Nephron progenitor cell (in vitro differentiated cells): Measurements from ENCODE around the gene PPCDC.
"Not testable (repeated sequence)": the region's sequence is repeated elsewhere in the genome, so short reads cannot be mapped to it uniquely, and the experiment has no call there.

Experiments
- DNase-seq: peaks from one replicate; pipeline ENCODE4 v3.0.0; 2021
- H3K27ac Mint-ChIP-seq: 2 replicates; pipeline ENCODE4 v1.8.0; 2021; ENCODE audit warnings: mild to moderate bottlenecking, moderate library complexity, mixed read lengths
- H3K27me3 Mint-ChIP-seq: 2 replicates; pipeline ENCODE4 v1.8.0; 2021; ENCODE audit warnings: mild to moderate bottlenecking, low read depth, mixed read lengths; ENCODE audit not compliant: poor library complexity
- H3K36me3 Mint-ChIP-seq: 2 replicates; pipeline ENCODE4 v1.8.0; 2021; ENCODE audit warnings: low read depth, mixed read lengths
- H3K4me1 Mint-ChIP-seq: 2 replicates; pipeline ENCODE4 v1.8.0; 2021; ENCODE audit warnings: mixed read lengths
- H3K4me3 Mint-ChIP-seq: 2 replicates; pipeline ENCODE4 v1.8.0; 2021; ENCODE audit warnings: mild to moderate bottlenecking, moderate library complexity, mixed read lengths
- H3K9me3 Mint-ChIP-seq: 2 replicates; pipeline ENCODE4 v1.8.0; 2021; ENCODE audit warnings: mild to moderate bottlenecking, moderate library complexity, mixed read lengths
- TF ChIP-seq, protein P1 (sequence below): fragments of 200-600 bp; sonication (generic); IDR thresholded peaks from 2 replicates; pipeline ENCODE4 v1.5.0; 2021; ENCODE audit warnings: antibody characterized with exemption

PPCDC gene

DNA sequence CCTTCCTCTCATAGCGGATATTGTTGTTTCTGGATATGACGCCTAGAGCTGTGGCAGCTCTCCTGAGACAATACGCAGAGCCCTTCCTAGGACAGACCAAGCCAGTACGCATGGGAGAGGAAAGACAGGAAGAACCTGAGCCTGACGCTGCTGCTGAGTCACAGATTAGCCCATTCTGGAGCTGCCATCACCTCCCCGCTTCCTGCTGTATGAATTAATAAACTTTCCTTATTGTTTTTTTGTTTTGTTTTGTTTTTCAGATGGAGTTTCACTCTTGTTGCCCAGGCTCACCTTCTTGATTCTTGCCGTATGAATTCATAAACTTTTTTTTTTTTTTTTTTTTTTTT lies 67.0 kb downstream of the PPCDC start:
- H3K27me3 Mint-ChIP-seq: peaks cover 15% of the 10 kb centered on the region
- H3K4me3 Mint-ChIP-seq: no peak overlapping the region
- peaks cover 8% of the 10 kb centered on the region for H3K36me3 Mint-ChIP-seq
- H3K4me1 Mint-ChIP-seq: peaks cover 8% of the 10 kb centered on the region
- no peak for DNase-seq
- TF ChIP-seq, protein P1, sequence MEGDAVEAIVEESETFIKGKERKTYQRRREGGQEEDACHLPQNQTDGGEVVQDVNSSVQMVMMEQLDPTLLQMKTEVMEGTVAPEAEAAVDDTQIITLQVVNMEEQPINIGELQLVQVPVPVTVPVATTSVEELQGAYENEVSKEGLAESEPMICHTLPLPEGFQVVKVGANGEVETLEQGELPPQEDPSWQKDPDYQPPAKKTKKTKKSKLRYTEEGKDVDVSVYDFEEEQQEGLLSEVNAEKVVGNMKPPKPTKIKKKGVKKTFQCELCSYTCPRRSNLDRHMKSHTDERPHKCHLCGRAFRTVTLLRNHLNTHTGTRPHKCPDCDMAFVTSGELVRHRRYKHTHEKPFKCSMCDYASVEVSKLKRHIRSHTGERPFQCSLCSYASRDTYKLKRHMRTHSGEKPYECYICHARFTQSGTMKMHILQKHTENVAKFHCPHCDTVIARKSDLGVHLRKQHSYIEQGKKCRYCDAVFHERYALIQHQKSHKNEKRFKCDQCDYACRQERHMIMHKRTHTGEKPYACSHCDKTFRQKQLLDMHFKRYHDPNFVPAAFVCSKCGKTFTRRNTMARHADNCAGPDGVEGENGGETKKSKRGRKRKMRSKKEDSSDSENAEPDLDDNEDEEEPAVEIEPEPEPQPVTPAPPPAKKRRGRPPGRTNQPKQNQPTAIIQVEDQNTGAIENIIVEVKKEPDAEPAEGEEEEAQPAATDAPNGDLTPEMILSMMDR: no peak
- H3K27ac Mint-ChIP-seq: peak overlapping the region; percentile 61
- peaks cover 19% of the 10 kb centered on the region for H3K9me3 Mint-ChIP-seq

DNA sequence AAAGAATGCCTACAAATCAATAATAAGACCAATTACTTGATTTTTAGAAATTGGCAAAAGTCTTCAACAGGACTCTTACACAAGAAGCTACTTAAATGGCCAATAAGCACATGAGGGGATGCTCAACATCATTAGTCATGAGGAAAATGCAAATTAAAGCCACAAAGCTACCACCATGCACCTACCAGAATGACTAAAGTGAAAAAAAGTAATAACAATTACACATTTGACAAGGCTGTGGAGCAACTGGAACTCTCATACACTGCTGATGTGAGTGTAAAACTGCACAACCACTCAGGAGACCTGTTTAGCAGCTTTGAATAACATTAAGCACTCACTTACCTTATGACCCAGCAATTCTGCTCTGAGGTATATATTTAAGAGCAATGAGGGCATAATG lies 68.4 kb downstream of the PPCDC start:
- Mint-ChIP-seq H3K4me3 (no peak overlapping the region), H3K36me3 (peaks cover 4% of the 10 kb centered on the region), H3K27me3 (peaks cover 3% of the 10 kb centered on the region), H3K4me1 (peaks cover 10% of the 10 kb centered on the region), H3K27ac (no peak overlapping the region), H3K9me3 (peaks cover 8% of the 10 kb centered on the region)
- TF ChIP-seq, protein P1: no peak
- no peak for DNase-seq

DNA sequence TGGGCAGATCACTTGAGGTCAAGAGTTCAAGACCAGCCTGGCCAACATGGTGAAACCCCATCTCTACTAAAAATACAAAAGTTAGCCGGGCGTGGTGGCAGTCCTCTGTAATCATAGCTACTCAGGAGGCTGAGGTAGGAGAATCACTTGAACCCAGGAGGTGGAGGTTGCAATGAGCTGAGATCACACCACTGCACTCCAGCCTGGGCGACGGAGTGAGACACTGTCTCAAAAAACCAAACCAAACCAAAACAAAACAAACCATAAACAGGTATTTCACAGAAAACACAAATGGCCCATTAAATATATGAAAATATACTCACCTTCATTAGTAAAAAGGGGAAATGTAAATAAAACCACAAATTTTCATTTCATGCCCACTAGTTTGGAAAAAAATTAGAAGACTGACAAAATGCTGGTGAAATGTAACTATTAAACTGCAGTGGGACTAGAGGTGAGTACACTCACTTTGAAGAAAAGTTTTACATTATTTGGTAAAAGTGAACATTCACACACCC lies 71.6 kb downstream of the PPCDC start:
- H3K4me3 Mint-ChIP-seq, H3K4me1 Mint-ChIP-seq, H3K9me3 Mint-ChIP-seq, H3K27ac Mint-ChIP-seq, DNase-seq, H3K27me3 Mint-ChIP-seq, H3K36me3 Mint-ChIP-seq: not testable (repeated sequence)

DNA sequence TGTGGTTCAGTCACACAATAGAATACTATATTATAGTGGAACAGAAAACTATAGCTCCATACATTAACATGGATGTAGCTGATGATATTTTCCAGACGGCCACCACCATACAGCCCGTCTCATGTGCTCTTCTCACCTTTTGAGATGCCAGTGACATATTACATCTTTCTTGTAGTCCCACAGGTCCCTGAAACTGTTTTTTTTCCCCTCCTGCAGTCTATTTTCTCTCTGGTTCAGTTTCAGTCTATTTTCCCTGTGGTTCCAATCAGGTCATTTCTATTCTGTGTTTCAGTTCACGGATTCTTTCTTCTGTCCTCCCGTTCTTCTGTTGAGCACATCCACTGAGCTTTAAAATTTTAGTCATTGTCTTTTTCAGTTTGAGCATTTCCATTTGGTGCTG lies 72.2 kb downstream of the PPCDC start:
- TF ChIP-seq, protein P1: no peak
- H3K4me1 Mint-ChIP-seq: peaks cover 4% of the 10 kb centered on the region
- peak overlapping the region; percentile 22 for H3K27ac Mint-ChIP-seq
- peaks cover 3% of the 10 kb centered on the region for H3K9me3 Mint-ChIP-seq
- no peak overlapping the region for H3K4me3 Mint-ChIP-seq
- H3K36me3 Mint-ChIP-seq: no peaks in the 10 kb centered on the region
- no peak for DNase-seq
- peaks cover 3% of the 10 kb centered on the region for H3K27me3 Mint-ChIP-seq

DNA sequence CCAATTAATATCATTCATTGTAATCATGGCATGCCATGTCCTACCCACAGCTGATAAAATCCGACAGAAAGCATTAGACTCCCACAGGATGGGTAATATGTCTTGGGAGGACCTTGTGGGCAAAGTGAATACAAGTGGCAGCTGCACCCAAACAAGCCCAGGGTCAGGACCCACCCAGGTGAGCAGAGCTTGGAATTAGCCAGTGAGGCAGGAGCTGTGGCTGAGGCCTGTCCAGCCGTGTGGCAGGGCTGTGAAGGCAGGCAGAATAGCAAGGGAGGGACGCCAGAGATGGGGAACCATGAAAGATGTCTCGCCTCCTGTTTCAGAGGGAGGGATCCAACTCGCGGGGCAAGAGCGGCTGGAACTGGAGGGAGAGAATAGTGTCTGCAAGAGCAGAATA lies 74.5 kb downstream of the PPCDC start:
- peaks cover 3% of the 10 kb centered on the region for H3K27me3 Mint-ChIP-seq
- H3K4me3 Mint-ChIP-seq: no peak overlapping the region
- no peak for DNase-seq
- TF ChIP-seq, protein P1: no peak
- no peak overlapping the region for H3K27ac Mint-ChIP-seq
- H3K9me3 Mint-ChIP-seq: peaks cover 3% of the 10 kb centered on the region
- no peaks in the 10 kb centered on the region for H3K36me3 Mint-ChIP-seq
- H3K4me1 Mint-ChIP-seq: peaks cover 20% of the 10 kb centered on the region

DNA sequence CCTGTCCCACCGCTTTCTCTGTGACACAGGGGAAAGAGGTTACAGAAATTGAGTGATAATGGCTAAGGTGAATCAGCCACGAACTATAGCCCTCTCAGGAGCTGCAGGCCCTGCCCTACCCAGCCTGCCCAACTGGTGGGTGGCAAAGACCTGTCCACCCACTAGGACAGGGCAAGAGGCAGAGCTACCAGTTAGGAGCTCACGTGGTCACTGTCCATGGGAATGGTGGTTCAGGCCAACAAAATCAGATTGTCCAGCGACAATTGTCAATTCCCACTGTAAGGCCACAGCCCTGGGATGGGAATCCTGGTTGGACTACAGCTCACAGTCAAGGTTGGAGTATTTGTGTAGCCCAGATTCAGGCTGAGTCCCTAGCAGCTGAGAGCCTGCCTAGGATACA lies 75.0 kb downstream of the PPCDC start:
- peaks cover 24% of the 10 kb centered on the region for H3K4me1 Mint-ChIP-seq
- TF ChIP-seq, protein P1: no peak
- H3K27ac Mint-ChIP-seq: no peak overlapping the region

More for the DNA sequence above, 75.0 kb downstream of the PPCDC start:
- H3K9me3 Mint-ChIP-seq: peaks cover 3% of the 10 kb centered on the region
- DNase-seq: no peak
- H3K27me3 Mint-ChIP-seq: peaks cover 3% of the 10 kb centered on the region
- H3K4me3 Mint-ChIP-seq: no peak overlapping the region
- no peaks in the 10 kb centered on the region for H3K36me3 Mint-ChIP-seq
